ENCODE data around the gene TMEM19. TPM values are rescaled to one million over a fixed set of nuclear protein-coding genes. Genes with fewer than 3 reads are reported as not detected.
A peak's percentile ranks its signal among the peaks of the same experiment; 100 is the strongest.

TMEM19 gene
- polyA plus RNA-seq, 1 donor: 31.7 TPM

- DNase-seq (ENCODE audit: low read depth): no peak
These were observed 32.7 kb downstream of the TMEM19 start for GRCh38 chr12:71718611-71719010.

GRCh38 chr12:71719647-71720370 lies 33.9 kb downstream of the TMEM19 start:
- DNase-seq (ENCODE audit: low read depth): no peak

- no peak for DNase-seq (ENCODE audit: low read depth)
These were observed 36.1 kb downstream of the TMEM19 start for GRCh38 chr12:71721783-71722505.

GRCh38 chr12:71725011-71725410 lies 39.1 kb downstream of the TMEM19 start:
- DNase-seq (ENCODE audit: low read depth): no peak

- DNase-seq (ENCODE audit: low read depth): no peak
These were observed 40.7 kb downstream of the TMEM19 start for GRCh38 chr12:71726548-71726947.

- DNase-seq (ENCODE audit: low read depth): no peak
These were observed 42.1 kb downstream of the TMEM19 start for GRCh38 chr12:71727958-71728357.

GRCh38 chr12:71730936-71731335 lies 45.1 kb downstream of the TMEM19 start:
- DNase-seq (ENCODE audit: low read depth): no peak

- DNase-seq (ENCODE audit: low read depth): no peak
These were observed 45.8 kb downstream of the TMEM19 start for GRCh38 chr12:71731439-71732356.

GRCh38 chr12:71732357-71732712 lies 46.5 kb downstream of the TMEM19 start:
- DNase-seq (ENCODE audit: low read depth): no peak

- no peak for DNase-seq (ENCODE audit: low read depth)
These were observed 51.3 kb downstream of the TMEM19 start for GRCh38 chr12:71737197-71737596.

- DNase-seq (ENCODE audit: low read depth): no peak
These were observed 57.1 kb downstream of the TMEM19 start for GRCh38 chr12:71742998-71743397.

GRCh38 chr12:71744522-71745300 lies 58.8 kb downstream of the TMEM19 start:
- DNase-seq (ENCODE audit: low read depth): no peak

GRCh38 chr12:71746974-71747611 lies 61.2 kb downstream of the TMEM19 start:
- DNase-seq (ENCODE audit: low read depth): peak; percentile 25

GRCh38 chr12:71748081-71748850 lies 62.4 kb downstream of the TMEM19 start:
- DNase-seq (ENCODE audit: low read depth): no peak

- no peak for DNase-seq (ENCODE audit: low read depth)
These were observed 63.8 kb downstream of the TMEM19 start for GRCh38 chr12:71749666-71750065.

- DNase-seq (ENCODE audit: low read depth): no peak
These were observed 67.0 kb downstream of the TMEM19 start for GRCh38 chr12:71752891-71753290.
